GM12878 (cell line): ENCODE data around the gene HS3ST5. TPM values are rescaled to one million over a fixed set of nuclear protein-coding genes. Genes with fewer than 3 reads are reported as not detected.
"Not testable (repeated sequence)": the region's sequence is repeated elsewhere in the genome, so short reads cannot be mapped to it uniquely, and the experiment has no call there.

Source experiments
- ATAC-seq: fragments of 200-7000 bp; cut with Tn5 transposase; 3 replicates; pipeline ENCODE4 v1.9.1; 2020; ENCODE audit warnings: mild to moderate bottlenecking, moderate library complexity
- BruUV-seq: library from RNA; stranded (reverse); fragments of 400-500 nt; replicated peaks from 2 replicates; lab custom pipeline; 2021; lab: Mats Ljungman, UMichigan
- CTCF ChIA-PET: fragments of 300-600 bp; sonication (Branson Sonifier 250); formaldehyde crosslinking; extraction: SDS; loops from one replicate; lab custom pipeline; 2021; ENCODE audit warnings: inconsistent platforms; lab: Yijun Ruan, JAX
- POLR2A ChIA-PET: fragments of 350-600 bp; formaldehyde crosslinking; extraction: SDS; loops from one replicate; lab custom pipeline; 2021; ENCODE audit warnings: inconsistent platforms; lab: Charles Lee
- RAD21 ChIA-PET: fragments of 300-600 bp; sonication (Branson Sonifier 250); formaldehyde crosslinking; loops from one replicate; lab custom pipeline; 2023; ENCODE audit warnings: antibody characterized with exemption; ENCODE audit not compliant: unreplicated experiment; lab: Charles Lee
- SMC1A ChIA-PET: fragments of 300-600 bp; sonication (Branson Sonifier 250); formaldehyde crosslinking; loops from one replicate; lab custom pipeline; 2023; ENCODE audit not compliant: unreplicated experiment, uncharacterized antibody; lab: Charles Lee
- DNase-seq: peaks from one replicate; pipeline ENCODE4 v3.0.0-alpha.2; 2011; ENCODE audit warnings: low read depth, low spot score
- FAIRE-seq: peaks from 3 replicates; lab custom pipeline; 2011; peaks lifted over from hg19 to GRCh38; lab: Jason Lieb, UNC
- H2AFZ ChIP-seq: 2 replicates; pipeline ENCODE4 v1.6.0; 2011; ENCODE audit warnings: low read depth, low read length, control low read depth; ENCODE audit not compliant: control insufficient read depth
- H3K27ac ChIP-seq: 2 replicates; pipeline ENCODE4 v1.5.1; 2011; ENCODE audit warnings: control low read depth; ENCODE audit not compliant: control insufficient read depth, insufficient read depth
- H3K27me3 ChIP-seq, 2 experiments: replicated peaks in 1 of 2; 2 replicates each; pipeline versions ENCODE4 v1.6.0 to v1.6.1; 2011; ENCODE audit warnings: low read length in 1 of 2; ENCODE audit not compliant: control insufficient read depth in 2 of 2, insufficient read depth in 2 of 2
- H3K36me3 ChIP-seq, 2 experiments: 2 replicates each; pipeline ENCODE4 v1.5.1; 2011; ENCODE audit warnings: low read length in 1 of 2; ENCODE audit not compliant: control insufficient read depth in 2 of 2, insufficient read depth in 2 of 2
- H3K4me1 ChIP-seq: 2 replicates; pipeline ENCODE4 v1.6.1; 2011; ENCODE audit warnings: mild to moderate bottlenecking, low read length, moderate library complexity, mixed read lengths; ENCODE audit not compliant: control insufficient read depth, insufficient read depth
- H3K4me2 ChIP-seq: 2 replicates; pipeline ENCODE4 v1.6.0; 2011; ENCODE audit warnings: control low read depth; ENCODE audit not compliant: control insufficient read depth, insufficient read depth
- H3K4me3 ChIP-seq: fragments of 200-600 bp; sonication (generic); 2 replicates; pipeline ENCODE4 v1.5.1; 2016
- H3K79me2 ChIP-seq: 2 replicates; pipeline ENCODE4 v1.6.0; 2011; ENCODE audit warnings: low read length; ENCODE audit not compliant: control insufficient read depth, insufficient read depth
- H3K9ac ChIP-seq: 2 replicates; pipeline ENCODE4 v1.8.0; 2011; ENCODE audit warnings: low read length, control low read depth, mixed read lengths; ENCODE audit not compliant: control insufficient read depth, insufficient read depth
- H3K9me3 ChIP-seq: replicated peaks from 3 replicates; pipeline ENCODE4 v1.5.1; 2011; ENCODE audit warnings: mild to moderate bottlenecking, low read length; ENCODE audit not compliant: control insufficient read depth, insufficient read depth
- H4K20me1 ChIP-seq: 2 replicates; pipeline ENCODE4 v1.6.0; 2011; ENCODE audit not compliant: control insufficient read depth, insufficient read depth
- BHLHE40 ChIP-seq, 2 experiments: fragments of 450-650 bp in 1 of 2; IDR thresholded peaks; 2 replicates each; pipeline ENCODE4 v1.6.1; 2011 to 2017; ENCODE audit warnings: low read depth in 2 of 2, borderline replicate concordance in 1 of 2, improper control_type of control experiment in 1 of 2, low read length in 1 of 2, mild to moderate bottlenecking in 1 of 2
- NR2F1 ChIP-seq: fragments of 450-650 bp; conservative IDR thresholded peaks from 2 replicates; pipeline ENCODE4 v1.6.1; 2017; ENCODE audit warnings: mild to moderate bottlenecking
- PAX5 ChIP-seq: IDR thresholded peaks from 2 replicates; pipeline ENCODE4 v1.6.1; 2011; ENCODE audit warnings: low read depth, low read length, borderline replicate concordance
- WGBS: methylation state at CpG from one replicate; pipeline ENCODE4 v1.1.6; 2016; ENCODE audit warnings: low lambda C conversion rate; ENCODE audit not compliant: insufficient replicate concordance, insufficient coverage; ENCODE audit errors: missing lambda C conversion rate; 5-methylcytosine and 5-hydroxymethylcytosine counted together
- in situ Hi-C: fragments of 300-500 bp; cut with MboI; formaldehyde crosslinking; loops from 9 replicates; pipeline ENCODE4 v1.14.3; 2018; ENCODE audit warnings: mixed read lengths
- intact Hi-C: fragments of 100-400 bp; cut with micrococcal nuclease; formaldehyde crosslinking; loops from one replicate; pipeline ENCODE4 v1.14.2; 2022; ENCODE audit not compliant: unreplicated experiment
- polyA plus RNA-seq, 11 experiments: library from polyadenylated mRNA; depleted of rRNA in 4 of 11; unstranded in 6 of 11; stranded (reverse) in 5 of 11; fragments of >200 nt; fragmentation: Nextera tagmentation in 4 of 11; fragmentation: Illumina TruSeq in 1 of 11; extraction: Ambion mirVana in 4 of 11; extraction: Trizol in 1 of 11; gene quantifications; 1 replicate in 1 of 11; 2 replicates in 10 of 11; pipeline versions ENCODE4 v1.2.1 to v1.2.3, GENCODE V29; 2011 to 2016; ENCODE audit warnings: inconsistent platforms in 2 of 11, missing spikeins in 2 of 11, low read depth in 1 of 11
- total RNA-seq, 4 experiments: library from RNA; depleted of rRNA in 3 of 4; stranded (reverse); fragments of >200 nt in 3 of 4; fragmentation: Illumina TruSeq in 1 of 4; extraction: Trizol in 1 of 4; gene quantifications; 2 replicates each; pipeline versions ENCODE4 v1.2.1 to v1.2.3, GENCODE V29; 2013 to 2021

The HS3ST5 gene
- total and polyA plus RNA-seq, 10 of the 15 experiments (the other 5 are each of a cell fraction or from before 2014, with no cell fraction given), result 0.04 TPM; not detected in 9

- Histone ChIP-seq H3K9me3 (no peaks in the 10 kb centered on the region), H3K4me2 (no peak overlapping the region), H3K36me3 (no peaks in the 10 kb centered on the region), H3K4me3 (no peak overlapping the region), H3K79me2 (no peaks in the 10 kb centered on the region), H2AFZ (no peak overlapping the region), H3K27me3 (no peaks in the 10 kb centered on the region), H4K20me1 (no peaks in the 10 kb centered on the region), H3K9ac (no peak overlapping the region), H3K27ac (no peak overlapping the region), H3K4me1 (0 out of 2 replicates have a peak, but pooled peaks cover 3% of the 10 kb centered on the region)
- DNase-seq (no peak), ATAC-seq (no peak), FAIRE-seq (no peak)
- ChIA-PET SMC1A (interaction anchor here (0.7 to 1.8 kb wide), 4 partner anchors 9 to 59 kb away, joined by 3 to 5 read pairs (median 3); no protein-coding TSS in a partner anchor), RAD21 (no interaction called here), POLR2A (no interaction called here), CTCF (interaction anchor here (0.6 to 1.4 kb wide), 3 partner anchors 10 to 841 kb away, joined by 3 to 5 read pairs (median 3); no protein-coding TSS in a partner anchor)
- intact Hi-C loops, result no loop called here
- in situ Hi-C loops, result no loop called here
- BruUV-seq, result no TSS peak
- no peak for TF ChIP-seq PAX5
- no peak for TF ChIP-seq NR2F1
- no peak for TF ChIP-seq BHLHE40 (IDR thresholded peaks at IDR 0.05; ENCODE audit: borderline replicate concordance in 1 of 2, low read depth in 2 of 2, low read length in 1 of 2)
- WGBS, result 92% methylated on average over 3 of the region's 3 CpGs
Measured at GRCh38 chr6:114151064-114151690, 191.6 kb downstream of the HS3ST5 start.

DNA sequence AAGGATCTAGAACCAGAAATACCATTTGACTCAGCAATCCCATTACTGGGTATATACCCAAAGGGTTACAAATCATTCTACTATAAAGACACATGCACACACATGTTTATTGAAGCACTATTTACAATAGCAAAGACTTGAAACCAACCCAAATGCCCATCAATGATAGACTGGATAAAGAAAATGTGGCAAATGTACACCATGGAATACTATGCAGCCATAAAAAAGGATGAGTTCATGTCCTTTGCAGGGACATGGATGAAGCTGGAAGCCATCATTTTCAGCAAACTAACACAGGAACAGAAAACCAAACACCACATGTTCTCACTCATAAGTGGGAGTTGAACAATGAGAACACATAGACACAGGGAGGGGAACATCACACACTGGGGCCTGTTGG is 193.6 kb downstream of the HS3ST5 start:
- H4K20me1 ChIP-seq, H2AFZ ChIP-seq, BruUV-seq, POLR2A ChIA-PET, H3K4me3 ChIP-seq, H3K36me3 ChIP-seq, CTCF ChIA-PET, H3K79me2 ChIP-seq, SMC1A ChIA-PET, RAD21 ChIA-PET, FAIRE-seq, intact Hi-C loops, ATAC-seq, H3K4me1 ChIP-seq, DNase-seq, H3K27ac ChIP-seq, H3K9ac ChIP-seq, in situ Hi-C loops, H3K4me2 ChIP-seq, H3K9me3 ChIP-seq, H3K27me3 ChIP-seq: not testable (repeated sequence)
